Adrenal gland (tissue), 5 donors: Measurements from ENCODE around the gene ABCA13.

ENCODE experiments used
- CTCF ChIP-seq, 6 experiments: fragments of 450-650 bp in 4 of 6; fragments of 200-600 bp in 2 of 6; sonication (generic) in 1 of 6; IDR thresholded peaks; 1 replicate in 5 of 6; 2 replicates in 1 of 6; pipeline versions ENCODE4 v1.5.1 to v1.8.0; 2016 to 2021; ENCODE audit warnings: antibody characterized with exemption in 6 of 6, mild to moderate bottlenecking in 2 of 6, moderate library complexity in 1 of 6
- POLR2A ChIP-seq, 2 donors: fragments of 450-650 bp; IDR thresholded peaks; one replicate each; pipeline ENCODE4 v1.6.1; 2017; ENCODE audit warnings: antibody characterized with exemption in 2 of 2, mild to moderate bottlenecking in 2 of 2, moderate library complexity in 1 of 2
- donor health status: DM: no; HTN: no; CAD: no.

GRCh38 chr7:48505051-48505450 lies 333.8 kb downstream of the ABCA13 start:
- TF ChIP-seq CTCF (IDR thresholded peaks at IDR 0.05) (no peak), POLR2A (IDR thresholded peaks at IDR 0.05) (no peak)
